HG03135 (cell line): Measurements from ENCODE around the gene CYP8B1.
A peak's percentile ranks its signal among the peaks of the same experiment; 100 is the strongest.
"Not testable (repeated sequence)": the region's sequence is repeated elsewhere in the genome, so short reads cannot be mapped to it uniquely, and the experiment has no call there.

Source experiments
- ATAC-seq: cut with Tn5 transposase; IDR thresholded peaks from one replicate; pipeline ENCODE4 v1.9.1; 2021; ENCODE audit warnings: mild to moderate bottlenecking, moderate library complexity; ENCODE audit not compliant: unreplicated experiment

Gene CYP8B1

DNA sequence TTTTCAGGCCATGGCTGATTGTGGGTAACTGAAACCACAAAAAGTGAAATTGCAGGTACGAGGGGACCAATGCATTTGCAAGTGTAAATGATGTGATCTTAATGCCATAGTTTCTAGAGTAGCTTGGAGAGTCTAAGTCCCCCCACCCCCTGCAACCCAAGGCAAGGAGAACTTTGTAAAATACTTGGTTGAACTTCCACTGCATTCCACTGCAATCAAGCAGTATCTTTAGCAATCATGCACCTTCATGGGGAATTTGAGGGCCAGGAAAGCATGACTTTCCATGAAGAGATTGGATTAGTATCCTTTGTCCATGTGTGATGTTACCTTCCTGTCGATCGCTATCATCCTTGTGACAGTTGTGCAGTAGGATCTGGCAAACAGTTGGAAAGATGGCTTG lies 11.4 kb upstream of the CYP8B1 start:
- ATAC-seq: no peak

DNA sequence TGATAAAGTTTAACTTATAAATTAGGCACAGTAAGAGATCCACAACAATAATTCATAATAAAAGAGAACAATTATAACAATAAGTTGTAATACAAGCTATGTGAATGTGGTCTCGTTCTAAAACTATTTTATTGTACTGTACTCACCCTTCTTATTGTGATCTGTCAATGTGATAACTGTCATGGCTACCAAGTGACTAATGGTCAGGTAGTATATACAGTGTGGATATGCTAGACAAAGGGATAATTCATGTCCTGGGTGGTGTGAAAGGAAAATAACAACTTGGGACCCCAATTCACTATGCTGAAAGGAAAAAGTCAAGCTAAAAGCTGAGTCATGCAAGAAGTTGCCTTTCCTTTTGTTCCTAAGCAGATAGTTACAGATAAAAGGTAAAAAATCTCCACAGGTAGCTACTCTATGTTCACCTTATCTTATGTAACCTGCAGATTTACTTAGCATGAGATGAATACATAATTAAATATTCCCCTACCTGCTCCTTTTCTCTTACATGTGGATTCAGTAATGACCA lies 10.7 kb upstream of the CYP8B1 start:
- no peak for ATAC-seq

DNA sequence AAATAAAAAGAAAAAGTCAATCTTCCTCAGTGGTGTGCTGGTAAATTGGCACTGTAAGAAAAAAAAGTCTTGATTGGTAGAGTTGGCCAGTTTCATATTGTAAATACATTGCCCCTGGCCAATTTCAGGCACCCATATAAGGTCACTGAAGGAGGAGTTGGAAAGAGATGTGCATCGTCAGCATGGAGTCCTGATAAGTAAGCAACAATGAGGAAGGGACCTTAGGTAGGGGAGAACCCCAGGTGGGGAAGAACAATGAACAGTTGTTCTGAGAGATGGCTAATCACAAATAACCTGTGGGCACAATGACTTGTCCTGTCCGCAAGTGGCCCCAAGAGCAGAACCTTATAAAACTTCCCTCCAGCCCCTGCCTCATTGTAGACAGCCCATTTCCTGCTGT lies 8.6 kb upstream of the CYP8B1 start:
- ATAC-seq: no peak

DNA sequence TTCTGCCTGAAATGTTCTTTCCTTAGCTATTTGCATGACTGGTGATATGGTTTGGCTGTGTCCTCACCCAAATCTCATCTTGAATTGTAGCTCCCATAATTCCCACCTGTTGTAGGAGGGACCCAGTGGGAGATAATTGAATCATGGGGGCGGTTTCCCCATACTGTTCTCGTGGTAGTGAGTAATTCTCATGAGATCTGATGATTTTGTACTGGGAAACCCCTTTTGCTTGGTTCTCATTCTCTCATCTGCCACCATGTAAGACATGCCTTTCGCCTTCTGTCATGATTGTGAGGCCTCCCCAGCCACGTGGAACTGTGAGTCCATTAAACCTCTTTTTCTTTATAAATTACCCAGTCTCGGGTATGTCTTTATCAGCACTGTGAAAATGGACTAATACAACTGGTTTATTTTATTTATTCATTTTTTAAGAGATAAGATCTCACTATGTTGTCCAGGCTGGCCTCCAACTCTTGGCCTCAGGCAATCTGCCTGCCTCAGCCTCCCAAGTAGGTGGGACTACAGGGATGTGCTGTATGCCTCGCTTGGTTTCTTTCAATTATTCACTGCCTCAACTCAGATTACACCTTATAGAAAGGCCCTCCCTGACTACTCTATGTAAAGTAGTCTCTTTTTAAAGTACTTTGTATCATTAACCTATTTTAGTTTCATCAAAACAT lies 7.7 kb upstream of the CYP8B1 start:
- not testable (repeated sequence) for ATAC-seq

DNA sequence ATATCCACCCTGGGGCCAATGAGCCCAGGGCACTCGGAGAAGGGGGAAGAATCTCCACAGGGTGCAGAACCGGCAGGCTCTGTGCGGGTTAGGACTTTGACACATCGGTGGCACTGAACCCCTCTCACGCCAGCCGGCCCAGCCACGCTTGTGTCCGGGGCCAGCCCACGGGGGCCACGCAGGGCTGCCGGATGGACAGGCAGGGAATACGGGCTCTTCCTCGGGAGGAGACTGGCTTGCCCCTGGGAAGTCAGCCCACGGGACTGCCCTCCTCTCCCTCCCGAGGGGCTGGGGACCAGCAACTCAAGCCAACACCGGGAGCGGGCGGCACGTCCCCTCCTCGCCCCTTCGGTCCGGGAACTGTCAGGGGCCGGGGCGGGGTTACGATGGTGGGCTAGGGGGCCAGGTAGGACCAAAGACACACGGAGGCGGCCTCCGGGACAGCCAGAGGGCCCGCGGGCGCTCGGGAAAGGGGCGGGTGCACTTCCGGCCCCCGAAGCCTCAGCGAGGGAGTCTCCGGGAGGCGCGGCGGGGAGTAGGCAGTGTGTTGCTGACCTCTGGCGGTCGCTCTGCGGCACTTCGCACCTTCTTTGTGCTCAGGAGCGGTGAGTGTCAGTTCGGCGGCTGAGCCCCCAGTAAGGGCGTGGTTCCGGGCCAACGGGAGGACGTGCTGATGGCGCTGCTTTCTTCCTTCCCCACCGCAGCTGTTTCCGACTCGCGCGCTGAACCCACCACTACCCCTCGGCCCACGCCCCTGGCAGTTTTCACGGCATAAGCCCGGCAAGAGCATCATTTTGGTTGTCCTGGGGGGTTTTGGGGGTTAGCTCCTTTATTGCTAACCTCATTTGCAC lies 5.1 kb upstream of the CYP8B1 start:
- ATAC-seq: peak; percentile 98

DNA sequence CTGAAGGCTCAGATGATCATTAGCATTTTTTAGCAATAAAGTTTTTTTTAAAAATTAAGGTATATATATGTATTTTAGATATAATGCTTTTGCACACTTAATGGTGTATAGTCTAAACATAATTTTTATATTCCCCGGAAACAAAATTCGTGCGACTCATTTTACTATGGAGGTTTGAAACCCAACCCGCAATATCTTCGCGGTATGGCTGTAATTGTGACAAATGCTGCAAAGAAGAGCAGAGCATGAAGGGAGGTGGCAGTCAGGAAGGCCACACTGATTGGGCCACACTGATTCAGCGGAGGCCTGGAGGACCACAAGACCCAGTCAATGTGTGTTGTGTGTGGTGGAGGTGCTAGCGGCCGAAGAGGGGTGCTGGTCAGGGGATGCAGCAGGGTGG lies 4.5 kb upstream of the CYP8B1 start:
- ATAC-seq: no peak

DNA sequence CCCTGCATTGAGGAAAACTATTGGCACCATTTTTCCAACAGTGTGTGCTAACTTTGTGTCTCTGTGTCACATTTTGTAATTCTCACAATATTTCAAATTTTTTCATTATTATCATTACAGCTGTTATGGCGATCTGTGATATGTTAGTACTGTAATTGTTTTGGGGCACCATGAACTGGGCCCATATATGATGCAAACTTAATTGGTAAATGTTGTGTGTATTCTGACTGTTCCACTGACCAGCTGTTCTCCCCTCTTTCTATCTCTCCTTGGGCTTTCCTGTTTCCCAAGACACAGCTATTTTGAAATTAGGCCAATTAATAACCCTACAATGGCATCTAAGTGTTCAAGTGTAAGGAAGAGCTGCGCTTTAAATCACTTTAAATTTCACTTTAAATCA lies 2.2 kb upstream of the CYP8B1 start:
- ATAC-seq: no peak

DNA sequence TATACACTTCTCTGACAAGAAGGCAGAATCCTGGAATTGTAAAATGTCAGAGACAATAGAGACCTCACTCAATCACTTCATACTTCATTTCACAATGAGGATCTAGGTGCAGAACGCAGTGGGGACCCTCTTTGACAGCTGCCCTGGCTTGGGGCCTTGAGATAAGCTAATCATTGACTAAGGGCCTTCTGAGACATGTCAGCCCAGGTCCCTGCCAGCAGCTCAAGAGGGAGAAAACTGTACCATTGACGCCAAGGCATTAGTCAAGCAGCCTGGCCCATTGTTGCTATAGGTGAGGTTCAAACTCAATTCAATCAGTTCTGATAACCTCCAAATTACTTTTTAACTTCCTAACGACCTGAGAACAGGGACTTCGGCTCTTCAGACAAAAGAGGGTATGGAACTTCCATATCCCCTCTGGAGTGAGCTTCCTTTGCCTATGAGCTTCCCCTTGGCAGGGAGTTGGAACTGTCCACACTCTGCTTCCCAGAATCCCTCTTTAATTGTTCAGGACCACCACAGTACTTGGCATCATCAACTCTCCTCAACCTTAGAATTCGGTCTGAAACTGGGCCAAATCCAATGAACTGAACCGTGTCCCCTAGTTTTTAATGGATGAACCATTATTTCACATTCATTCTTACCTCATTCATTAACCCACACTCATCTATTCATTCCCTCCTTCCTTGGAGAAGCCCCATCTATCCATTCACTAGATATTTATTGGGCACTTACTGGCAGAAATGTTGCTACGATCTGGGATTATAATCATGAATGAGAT lies 1.5 kb upstream of the CYP8B1 start:
- ATAC-seq: no peak

DNA sequence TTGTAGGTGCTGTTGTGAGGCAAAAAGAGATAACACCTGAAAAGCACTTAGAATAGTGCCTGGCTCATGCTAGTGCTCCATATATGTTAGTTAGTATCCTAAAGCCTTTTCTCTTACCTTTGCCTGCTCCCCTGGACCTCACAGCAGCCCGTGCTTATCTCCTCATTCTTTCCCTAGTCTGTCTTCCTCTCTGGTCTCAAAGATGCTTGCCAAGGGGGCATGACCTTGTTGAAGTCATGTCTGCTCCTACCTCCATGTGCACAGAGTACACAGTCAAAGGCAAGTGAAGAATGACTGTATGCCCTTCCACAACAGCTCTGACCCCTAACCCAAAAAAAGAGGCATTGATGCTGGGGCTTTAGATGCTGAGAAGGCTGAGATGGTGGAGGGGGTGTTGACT lies 722 bp upstream of the CYP8B1 start:
- no peak for ATAC-seq

DNA sequence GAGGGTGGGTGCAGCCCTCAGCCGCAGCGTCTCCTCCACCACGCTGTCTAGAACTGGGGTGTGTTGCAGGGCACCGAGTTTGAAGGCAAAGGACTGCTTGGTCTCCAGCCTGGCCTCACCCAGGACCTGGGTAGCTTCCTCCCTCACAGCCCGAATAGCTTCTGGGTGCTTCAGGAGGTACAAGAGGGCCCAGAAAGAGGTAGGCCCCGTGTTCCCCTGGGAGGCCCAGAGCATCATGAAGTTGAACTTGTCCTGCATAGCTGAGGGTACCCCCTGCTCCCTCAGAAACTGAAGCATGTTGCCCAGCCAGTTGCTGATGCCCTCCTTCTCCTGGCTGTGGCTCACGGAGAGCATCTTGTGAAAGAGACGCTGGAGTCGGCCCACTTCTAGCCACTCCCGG lies 930 bp downstream of the CYP8B1 start:
- ATAC-seq: no peak

DNA sequence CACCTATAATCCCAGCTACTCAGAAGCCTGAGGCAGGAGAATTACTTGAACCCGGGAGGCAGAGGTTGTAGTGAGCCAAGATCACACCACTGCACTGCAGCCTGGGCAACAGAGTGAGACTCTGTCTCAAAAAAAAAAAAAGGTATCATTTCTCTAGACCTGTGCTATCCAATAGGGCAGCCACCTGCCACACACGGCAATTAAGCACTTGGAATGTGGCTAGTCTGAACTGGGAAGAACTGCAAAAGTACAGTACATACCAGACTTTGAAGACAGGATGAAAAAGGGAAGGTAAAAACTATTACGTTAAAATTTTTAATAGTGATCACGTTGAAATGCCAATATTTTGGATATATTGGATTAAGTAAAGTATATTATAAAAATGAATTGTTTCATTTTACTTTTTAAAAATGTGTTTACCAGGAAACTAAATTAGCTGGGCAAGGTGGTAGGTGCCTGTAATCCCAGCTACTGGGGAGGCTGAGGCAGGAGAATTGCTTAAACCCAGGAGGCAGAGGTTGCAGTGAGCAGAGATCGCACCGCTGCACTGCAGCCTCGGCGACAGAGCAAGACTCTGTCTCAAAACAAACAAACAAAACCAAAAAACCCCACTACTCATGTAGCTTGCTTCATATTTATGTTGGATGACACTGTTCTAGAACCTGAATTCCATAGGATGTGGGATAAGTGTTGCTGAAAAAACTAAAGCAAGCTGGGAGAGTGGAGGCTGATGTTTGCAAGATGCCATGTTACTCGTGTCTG lies 2.3 kb downstream of the CYP8B1 start:
- no peak for ATAC-seq

DNA sequence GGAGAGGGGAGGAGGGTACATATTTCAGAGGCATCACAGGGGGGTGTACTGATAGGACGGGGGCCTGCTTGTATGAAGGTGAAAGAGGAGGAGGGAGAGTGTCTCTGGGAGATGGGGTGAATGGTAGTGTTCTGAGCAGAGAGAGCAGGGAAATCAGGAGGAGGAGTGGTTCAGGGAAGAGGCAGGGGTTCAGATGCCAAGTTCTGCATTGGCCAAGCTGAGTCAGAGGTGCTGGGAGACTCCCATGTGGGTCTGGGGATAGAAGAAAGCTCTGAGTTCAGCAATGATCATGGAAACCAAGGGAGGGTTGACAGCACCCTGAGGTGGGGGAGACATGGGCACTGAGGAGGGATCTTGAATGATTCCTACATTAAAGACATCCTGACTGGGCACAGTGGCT lies 3.0 kb downstream of the CYP8B1 start:
- ATAC-seq: no peak

DNA sequence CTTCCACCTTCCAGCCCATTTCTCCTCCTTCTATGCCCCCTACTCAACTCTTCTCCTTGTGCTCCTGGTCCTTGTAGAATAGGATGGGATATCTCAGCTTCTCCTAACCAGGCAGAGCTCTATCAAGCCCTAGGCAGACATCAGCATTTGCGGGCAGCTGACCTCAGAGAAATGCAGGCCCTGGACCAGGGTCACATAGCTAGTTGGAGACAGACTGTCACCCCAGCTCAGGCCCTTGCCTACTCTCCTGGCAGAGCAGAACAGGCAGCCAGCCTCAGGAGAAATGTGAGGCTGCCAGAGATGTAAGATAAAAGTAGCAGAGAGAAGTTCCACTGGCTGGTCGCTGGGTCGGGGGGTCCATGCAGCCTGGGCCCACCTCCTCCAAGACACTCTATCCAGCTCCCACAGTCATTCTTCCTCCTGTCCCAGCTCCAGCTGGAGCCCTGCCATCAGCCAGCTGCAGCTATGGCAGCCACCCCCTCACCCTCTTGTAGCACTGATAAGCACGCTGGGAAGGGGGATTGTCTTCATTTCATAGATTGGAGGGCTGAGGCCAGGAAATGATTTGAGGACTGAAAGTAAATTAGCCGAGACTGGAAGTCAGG lies 4.0 kb downstream of the CYP8B1 start:
- no peak for ATAC-seq

DNA sequence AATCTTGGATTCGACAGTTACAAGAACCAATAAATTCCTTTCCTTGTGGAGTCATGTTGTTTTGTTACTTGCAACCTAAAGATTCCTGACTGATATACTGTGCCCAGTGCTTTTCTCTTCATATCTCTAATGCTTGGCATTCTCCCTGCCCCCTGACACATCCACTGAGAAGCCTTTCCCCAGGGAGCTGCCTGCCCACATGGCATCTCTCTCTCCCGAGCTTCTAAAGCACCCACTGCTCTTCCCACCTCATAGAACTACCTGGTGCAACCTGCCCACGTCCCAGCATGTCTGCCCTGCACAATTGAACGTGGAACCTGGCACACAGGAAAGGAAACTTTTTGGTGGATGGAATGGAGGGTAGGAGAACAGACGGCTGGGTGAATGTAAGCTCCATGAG lies 6.8 kb downstream of the CYP8B1 start:
- no peak for ATAC-seq

DNA sequence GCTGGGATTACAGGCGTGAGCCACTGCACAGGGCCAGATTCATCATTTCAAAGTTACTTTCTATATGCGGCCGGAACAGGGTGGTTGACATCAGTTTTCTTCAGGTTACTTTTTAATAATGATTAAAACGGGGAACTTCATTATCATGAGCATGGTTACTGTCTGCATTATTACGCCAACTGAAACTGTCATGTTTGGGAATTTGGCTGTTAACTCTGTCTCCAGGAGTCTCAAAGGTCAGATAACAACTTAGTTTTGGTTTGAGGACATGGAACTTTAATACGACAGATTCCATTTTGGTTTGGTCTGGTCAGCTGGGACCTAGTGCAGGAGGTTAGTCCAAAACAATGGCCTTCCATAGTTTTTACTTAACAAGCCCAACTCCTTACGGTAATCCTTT lies 8.5 kb downstream of the CYP8B1 start:
- no peak for ATAC-seq

DNA sequence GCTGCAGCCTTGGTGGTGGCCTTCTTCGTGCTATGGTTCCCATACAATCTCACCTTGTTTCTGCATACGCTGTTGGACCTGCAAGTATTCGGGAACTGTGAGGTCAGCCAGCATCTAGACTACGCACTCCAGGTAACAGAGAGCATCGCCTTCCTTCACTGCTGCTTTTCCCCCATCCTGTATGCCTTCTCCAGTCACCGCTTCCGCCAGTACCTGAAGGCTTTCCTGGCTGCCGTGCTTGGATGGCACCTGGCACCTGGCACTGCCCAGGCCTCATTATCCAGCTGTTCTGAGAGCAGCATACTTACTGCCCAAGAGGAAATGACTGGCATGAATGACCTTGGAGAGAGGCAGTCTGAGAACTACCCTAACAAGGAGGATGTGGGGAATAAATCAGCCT lies 10.4 kb downstream of the CYP8B1 start:
- ATAC-seq: no peak

DNA sequence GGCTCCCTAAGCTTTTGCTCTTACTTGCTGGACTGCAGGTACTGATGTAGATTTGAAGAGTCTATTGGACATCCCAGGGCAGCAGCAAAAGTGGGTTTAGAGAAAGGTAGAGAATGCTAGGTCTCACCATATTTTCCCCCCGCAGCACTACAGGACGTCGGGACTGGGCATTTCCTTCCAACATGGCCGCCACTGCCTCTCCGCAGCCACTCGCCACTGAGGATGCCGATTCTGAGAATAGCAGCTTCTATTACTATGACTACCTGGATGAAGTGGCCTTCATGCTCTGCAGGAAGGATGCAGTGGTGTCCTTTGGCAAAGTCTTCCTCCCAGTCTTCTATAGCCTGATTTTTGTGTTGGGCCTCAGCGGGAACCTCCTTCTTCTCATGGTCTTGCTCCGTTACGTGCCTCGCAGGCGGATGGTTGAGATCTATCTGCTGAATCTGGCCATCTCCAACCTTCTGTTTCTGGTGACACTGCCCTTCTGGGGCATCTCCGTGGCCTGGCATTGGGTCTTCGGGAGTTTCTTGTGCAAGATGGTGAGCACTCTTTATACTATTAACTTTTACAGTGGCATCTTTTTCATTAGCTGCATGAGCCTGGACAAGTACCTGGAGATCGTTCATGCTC lies 11.2 kb downstream of the CYP8B1 start:
- no peak for ATAC-seq

DNA sequence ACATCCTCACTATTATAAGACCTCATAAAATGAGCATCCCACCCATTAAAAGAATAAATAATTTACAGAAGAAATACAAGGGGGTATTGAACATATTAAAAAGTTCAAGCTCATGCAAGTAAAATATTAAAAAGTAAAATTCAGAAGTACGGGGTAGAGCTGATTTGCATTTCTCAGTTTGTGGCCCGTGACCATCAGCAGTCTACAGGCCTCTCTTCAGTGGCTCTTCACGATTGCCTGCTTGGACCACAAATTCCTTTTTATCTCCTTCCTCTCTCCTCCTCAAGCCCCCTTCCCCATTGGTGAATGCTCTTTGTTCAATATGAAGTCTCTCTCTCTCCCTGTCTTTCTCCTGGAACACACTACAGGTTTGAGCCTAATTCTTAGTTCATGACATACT lies 19.1 kb downstream of the CYP8B1 start:
- ATAC-seq: no peak

DNA sequence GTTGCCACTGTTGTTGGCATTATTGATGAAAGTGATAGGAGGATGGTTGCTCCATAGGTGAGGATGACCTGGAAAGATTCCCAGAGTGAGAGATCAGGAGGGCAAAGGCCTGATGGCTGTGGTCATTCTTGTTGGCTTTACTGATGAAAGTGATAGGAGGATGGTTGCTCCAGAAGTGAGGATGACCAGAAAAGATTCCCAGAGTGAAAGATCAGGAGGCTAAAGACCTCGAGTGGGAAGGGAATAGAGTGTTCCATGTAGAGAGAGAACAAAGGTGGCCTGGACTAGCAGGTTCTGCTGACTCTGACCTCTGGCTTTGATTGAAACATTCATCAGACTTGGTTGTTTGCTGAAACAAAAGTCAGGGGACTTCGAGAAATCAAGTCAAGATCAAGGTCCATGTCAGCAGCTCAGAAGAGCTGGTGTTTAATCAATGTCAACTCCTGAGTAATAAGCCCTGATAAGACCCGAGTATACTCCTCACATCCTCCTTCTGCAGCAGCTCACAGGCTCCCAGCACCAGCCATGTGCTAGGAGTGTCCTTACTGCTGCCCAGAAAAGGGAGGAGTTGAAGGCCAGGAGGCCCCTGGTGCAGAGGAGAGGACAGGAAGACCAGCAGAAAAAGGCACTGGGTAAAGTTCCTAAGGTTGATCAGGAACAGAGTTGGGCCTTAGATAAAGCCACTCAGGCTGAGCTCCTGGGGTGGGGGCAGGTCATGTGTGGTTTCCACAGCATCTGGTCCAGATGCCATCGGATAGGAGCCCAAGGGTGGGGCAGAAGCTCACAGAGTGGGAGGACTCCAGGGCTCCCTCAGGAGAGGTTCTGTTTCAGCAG lies 19.9 kb downstream of the CYP8B1 start:
- ATAC-seq: no peak
